ENCODE data around the gene NBPF4.
"Not testable (repeated sequence)": the region's sequence is repeated elsewhere in the genome, so short reads cannot be mapped to it uniquely, and the experiment has no call there.

Gene NBPF4

DNA sequence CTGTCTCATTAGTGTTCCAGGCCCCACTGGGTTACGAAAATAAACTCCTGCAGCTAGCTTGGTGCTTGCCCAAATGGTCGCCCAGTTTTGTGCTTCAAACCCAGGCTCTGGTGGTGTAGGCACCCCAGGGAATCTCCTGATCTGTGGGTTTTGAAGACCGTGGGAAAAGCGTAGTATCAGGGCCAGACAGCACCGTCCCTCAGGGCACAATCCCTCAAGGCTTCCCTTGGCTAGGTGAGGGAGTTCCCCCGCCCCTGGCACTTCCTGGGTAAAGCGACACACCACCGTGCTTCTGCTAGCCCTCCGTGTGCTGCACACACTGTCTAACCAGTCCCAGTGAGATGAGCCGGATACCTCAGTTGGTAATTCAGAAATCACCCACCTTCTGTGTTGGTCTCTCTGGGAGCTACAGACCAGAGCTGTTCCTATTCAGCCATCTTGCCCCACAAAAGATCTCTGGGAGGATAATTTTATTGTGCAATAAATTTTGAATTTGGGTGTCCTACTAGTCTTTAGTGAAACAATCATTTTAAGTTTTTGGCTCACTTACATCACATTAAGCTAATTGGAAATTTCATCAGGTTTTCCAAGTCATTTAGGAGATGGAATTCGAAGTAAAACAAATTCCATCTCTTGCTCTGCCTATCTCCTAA, 34.3 kb downstream of the NBPF4 start:
- DNase-seq (ENCODE audit: low read depth) = no peak

DNA sequence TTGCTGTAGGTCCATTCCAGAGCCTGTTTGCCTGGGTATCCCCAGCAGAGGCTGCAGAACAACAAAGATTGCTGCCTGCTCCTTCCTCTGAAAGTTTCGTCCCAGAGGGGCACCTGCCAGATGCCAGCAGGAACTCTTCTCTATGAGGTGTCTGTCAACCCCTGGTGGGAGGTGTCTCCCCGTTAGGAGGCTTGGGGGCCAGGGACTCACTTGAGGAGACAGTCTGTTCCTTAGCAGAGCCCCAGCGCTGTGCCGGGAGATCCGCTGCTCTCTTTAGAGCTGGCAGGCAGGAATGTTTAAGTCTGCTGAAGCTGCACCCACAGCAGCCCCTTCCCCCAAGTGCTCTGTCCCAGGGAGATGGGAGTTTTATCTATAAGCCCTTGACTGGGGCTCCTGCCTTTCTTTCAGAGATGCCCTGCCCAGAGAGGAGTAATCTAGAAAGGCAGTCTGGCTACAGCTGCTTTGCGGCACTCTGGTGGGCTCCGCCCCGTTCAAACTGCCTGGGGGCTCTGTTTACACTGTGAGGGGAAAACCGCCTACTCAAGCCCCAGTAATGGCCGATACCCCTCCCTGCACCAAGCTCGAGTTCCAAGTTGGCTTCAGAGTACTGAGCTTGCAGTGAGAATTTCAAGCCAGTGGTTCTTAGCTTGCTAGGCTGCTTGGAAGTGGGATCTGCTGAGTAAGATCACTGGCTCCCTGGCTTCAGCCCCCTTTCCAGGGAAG, 35.0 kb downstream of the NBPF4 start:
- DNase-seq (ENCODE audit: low read depth) = no peak

DNA sequence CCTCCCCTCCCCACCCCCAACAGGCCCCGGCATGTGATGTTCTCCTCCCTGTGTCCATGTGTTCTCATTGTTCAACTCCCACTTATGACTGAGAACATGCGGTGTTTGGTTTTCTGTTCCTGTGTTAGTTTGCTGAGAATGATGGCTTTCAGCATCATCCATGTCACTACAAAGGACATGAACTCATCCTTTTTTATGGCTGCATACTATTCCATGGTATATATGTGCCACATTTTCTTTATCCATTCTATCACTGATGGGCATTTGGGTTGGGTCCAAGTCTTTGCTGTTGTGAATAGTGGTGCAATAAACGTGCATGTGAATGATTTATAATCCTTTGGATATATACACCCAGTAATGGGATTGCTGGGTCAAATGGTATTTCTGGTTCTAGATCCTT, 40.3 kb downstream of the NBPF4 start:
- not testable (repeated sequence) for DNase-seq (ENCODE audit: low read depth)

DNA sequence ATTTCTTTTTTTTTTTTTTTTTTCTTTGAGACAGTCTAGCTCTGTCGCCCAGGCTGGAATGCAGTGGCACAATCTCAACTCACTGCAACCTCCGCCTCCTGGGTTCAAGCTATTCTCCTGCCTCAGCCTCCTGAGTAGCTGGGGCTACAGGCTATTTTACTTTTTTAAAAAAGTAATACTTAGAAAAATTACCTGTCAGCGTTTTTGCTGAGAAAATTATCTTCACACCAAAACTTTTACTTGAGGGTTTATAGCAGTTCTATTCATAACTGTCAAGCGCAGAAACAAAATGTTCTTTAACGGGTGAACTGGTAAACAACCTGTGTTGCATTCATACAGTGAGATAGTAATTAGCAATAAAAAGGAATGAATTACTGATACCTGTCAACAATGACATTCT, 42.2 kb downstream of the NBPF4 start:
- no peak for DNase-seq (ENCODE audit: low read depth)

DNA sequence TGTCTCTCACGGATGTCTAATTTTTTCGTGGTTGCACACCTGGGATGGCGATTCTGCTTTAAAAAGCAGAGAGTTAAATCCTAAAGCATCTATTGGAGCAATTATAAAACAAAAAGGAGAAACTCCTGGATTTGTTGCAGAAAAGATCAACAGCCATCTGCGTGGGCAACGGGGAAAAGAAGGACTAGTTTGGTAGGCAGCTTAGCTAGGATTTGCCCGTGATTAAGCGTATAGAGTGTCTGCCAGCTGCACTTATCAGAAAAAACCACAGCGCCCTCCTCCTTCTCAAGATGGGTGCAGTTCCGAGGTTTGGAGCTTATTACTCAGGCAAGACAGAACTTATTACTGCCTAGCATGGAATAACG, 43.2 kb downstream of the NBPF4 start:
- peak; percentile 31 for DNase-seq (ENCODE audit: low read depth)

DNA sequence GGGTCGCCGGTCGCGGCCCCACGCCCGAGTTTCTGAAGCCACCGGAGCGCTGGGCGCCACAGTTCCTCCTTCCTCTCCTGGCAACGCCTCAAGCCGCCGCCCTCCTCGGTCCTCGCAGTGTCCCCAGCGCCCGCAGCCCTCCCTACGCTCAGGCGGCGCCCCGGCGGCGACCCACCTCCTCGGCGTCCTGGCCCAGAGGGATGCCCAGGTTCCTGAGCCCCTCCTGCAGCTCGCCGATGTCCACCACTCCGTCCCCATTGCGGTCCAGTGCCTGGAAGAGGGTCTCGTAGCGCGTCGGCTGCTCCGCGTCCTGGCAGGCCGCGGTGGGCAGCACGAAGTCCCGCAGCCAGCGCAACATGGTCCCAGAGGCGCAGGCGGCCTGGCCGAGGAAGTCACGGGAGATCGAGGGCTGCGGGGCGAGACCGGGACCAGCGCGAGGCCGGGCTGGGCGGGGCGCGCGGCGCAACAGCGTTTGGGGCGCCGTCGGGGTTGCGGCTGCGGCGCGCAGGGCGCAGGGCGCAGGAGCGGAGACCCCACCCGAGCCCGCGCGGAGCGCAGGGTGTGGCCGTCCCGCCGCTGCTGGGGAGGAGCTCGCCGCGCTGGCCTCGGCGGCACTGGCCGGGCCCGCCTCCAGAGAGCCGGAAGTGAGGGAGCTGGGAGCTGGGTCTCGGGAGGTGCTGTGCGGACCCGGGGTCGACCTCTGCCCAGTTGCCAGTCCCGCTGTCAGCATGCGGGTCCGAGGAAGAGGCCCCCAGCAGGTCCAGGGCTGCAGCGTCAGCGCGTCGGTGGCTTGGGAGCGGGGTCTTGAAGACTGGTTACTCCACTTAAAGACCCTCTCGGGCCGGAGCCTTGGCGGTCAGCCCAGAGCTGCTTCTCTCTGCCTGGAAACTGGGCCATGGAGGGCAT, 43.8 kb downstream of the NBPF4 start, which contains the start of gene SLC25A24:
Gene SLC25A24 (minus strand): TSS at position 563 of the 906 bp plus-strand sequence. CDS start 205 bp downstream, at position 358.
- DNase-seq (ENCODE audit: low read depth) = peak; percentile 37

DNA sequence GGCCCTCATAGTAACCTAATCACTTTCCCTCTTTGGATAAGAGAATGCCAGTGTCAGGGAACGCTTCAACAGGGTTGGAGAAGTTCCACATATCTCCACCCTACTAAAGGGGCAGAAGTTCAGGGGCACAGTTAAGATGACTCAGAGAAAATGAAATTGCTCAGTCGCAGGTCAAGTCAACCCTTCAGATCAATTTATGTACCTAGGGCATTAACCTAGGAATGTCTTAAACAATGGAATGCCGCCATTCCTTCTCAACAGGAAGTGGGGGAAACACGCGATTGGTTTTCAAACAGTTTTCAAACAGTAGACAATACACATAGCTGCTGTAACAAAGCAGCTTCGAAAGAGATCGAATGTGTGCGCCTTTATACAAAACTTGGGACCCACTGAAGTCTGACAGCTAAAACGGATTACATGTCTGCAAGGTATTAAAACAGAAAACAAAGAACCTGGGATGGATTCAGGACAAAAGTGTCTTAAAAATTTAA, 44.6 kb downstream of the NBPF4 start:
- no peak for DNase-seq (ENCODE audit: low read depth)

DNA sequence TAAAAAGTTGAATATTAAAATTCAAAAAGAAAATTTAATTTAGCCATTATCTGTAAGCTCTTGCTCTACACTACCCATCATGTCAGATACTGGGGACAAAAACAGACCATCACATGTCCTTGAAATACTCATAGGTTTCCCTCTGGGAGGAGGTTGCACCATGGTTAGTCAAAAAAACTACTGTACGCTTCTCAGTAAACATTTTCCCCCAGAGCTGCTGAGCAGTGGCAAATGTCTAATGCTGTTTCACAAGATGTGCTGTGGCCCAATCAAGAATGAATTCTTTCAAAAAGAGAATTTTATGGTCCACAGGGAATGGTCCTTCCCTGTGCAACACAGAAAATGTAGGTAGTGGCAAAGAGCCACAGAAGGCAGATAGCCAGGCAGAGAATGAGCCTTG, 49.8 kb downstream of the NBPF4 start:
- no peak for DNase-seq (ENCODE audit: low read depth)

DNA sequence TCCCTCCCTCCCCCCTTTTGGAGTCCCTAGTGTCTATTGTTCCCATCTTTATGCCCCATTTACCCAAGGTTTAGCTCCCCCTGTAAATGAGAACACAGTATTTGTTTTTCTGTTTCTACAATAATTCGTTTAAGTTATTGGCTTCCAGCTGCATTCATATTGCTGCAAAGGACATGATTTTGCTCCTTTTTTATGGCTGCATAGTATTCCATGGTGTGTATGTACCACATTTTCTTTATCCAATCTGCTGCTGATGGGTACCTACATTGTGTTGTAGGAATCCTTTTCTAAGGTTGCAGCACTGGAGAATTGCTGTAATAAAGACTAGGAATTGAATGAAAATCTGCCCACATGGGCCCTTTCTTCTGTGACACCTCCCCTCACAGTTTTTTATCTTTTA, 50.5 kb downstream of the NBPF4 start:
- no peak for DNase-seq (ENCODE audit: low read depth)

DNA sequence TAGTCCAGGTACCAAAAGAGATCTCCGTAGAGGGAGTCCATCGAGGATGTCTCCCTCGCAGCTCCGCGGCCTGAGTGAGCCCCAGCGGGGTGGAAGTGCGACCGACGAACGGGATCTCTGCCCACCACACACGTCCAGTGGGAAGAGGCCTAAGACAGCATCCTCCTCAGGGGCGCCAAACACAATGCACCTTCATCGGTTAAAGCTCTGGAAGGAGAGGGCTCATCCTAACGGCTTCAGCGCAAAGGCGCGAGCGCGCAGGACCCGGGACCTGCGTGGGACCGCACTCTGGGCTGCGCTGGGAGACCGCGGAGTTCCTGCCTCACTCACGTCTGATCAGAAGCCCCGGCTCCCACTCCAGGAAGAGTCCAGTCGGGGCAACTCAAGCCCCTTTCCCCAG, 51.3 kb downstream of the NBPF4 start:
- no peak for DNase-seq (ENCODE audit: low read depth)

DNA sequence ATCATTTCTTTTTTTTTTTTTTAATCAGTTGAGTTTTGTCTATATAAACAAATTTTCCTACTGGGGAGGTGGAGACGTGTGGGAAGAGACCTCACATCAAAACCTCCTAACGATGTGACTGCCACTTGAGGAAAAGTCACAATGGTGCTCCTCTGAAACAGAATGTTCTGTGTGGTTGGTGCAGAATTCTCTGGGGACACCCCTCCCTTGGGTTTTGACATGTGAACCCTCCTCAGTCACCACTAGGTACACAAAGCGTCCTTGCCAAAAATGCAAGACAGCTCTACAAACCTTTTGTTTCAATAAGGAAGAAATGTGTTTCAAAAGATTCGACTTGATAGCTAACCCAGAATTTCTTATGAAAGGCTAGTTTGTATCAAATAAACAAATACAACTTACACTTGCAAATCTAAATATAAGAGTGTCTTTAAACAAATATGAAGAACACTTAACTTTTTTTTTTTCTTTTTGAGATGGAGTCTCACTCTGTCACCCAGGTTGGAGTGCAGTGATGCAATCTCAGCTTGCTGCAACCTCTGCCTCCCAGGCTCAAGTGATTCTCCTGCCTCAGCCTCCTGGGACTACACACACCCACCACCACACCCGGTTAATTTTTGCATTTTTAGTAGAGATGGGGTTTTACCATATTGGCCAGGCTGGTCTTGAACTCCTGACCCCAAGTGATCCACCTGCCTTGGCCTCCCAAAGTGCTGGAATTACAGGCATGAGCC, 53.0 kb downstream of the NBPF4 start:
- no peak for DNase-seq (ENCODE audit: low read depth)

DNA sequence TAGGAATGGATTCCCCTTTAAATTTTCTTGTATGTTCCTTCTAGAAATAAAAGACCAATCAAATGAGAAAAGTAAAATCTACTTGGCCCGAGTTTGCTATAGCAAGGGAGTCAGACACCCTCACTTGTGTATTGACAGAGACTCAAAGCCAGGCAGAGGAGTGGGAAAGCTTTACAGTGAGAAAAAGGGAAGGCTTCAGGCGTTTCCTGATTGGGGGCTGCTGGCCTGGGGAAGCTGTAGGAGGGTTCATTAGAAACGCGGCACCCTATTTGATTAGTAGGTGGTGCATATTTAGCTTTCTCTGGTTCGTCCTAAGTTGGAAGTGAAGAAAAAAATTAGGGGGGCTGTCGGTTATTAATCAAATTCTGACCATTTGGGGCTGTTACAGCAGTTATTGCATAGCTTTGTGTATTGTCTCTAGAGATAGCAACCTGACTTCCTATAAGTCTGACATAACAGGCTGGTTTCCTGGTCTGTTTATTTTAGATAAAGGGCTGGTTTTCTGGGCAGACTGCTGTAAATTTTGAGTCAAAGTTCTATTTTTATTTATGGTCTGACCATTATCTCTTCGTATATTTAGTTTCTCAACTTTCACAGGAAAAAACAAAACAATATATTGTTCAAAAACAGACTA, 53.8 kb downstream of the NBPF4 start:
- DNase-seq (ENCODE audit: low read depth) = no peak

DNA sequence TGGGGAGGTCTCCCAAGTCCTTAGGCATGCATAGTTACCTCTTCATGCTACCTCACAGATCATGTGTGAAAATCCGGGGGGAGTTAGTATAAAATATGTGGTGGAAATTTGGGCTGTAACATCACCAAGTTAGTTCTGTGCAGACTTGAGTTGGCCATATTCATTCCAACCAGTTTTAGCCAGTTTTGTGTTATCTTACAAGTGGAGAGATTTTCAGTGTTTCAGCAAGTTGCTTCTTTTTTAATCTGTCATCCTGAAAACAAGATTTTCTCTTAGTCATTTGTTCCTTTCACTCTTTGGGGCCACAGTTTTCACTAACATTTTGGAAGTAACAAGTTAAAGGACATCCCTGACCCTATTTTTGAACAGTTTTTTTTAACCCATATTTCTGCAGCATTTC, 55.1 kb downstream of the NBPF4 start:
- no peak for DNase-seq (ENCODE audit: low read depth)

DNA sequence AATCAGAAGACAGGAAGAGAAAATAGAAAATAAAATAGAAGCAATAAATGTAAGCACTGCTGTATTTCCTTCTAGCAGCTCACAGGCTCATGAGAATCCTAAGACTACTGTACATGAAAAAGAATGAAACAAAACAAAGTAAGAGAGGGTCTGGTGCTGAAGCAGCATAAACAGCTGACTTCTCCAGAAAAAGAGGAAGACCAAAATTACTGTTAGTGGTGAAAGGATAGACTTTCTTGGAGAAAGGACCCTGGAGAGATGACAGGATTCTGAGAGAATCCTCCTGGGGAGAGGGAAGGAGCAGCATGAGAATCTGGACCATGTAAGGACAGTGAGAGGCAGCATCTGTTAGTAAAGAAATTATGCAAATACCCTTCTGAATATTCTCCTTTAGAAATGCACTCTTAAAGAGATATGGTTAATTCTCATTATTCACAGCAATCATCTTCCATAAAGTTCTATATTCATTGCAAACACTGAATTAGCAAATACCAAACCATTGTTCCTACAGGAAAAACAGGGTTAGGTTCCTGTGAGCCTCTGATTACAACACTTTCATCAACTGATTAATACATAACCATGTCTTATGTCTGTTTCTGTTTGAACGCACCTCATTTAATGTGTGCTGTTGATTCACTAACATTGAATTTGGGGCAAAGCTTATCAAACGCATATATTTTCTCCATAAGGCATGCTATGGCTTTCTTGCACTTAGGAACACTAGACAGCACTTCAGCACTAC, 60.7 kb downstream of the NBPF4 start:
- DNase-seq (ENCODE audit: low read depth) = no peak

DNA sequence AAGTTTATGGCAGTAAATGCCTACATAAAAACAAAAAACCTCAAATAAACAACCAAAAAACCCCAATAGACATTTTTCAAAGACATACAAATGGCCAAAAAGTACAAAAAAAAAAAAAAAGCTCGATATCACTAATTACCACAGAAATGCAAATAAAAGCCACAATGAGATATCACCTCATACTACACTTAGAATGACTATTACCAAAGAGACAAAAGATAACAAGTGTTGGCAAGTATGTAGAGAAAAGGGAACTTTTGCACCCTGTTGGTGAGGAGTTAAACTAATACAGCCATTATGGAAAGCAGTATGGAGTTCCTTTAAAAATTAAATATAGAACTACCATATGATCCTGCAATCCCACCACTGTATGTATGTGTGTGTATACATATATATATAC, 64.9 kb downstream of the NBPF4 start:
- DNase-seq (ENCODE audit: low read depth) = no peak

Measured in stimulated activated CD8-positive, alpha-beta memory T cell treated with anti-CD3 and anti-CD28 coated beads, Interleukin-12 subunit alpha, Interleukin-12 subunit beta, amount 100 ng/mL, for 1 hour (primary cell).